ENCODE measurements around the gene COX7A1.
A peak's percentile ranks its signal among the peaks of the same experiment; 100 is the strongest.
"Not testable (repeated sequence)": the region's sequence is repeated elsewhere in the genome, so short reads cannot be mapped to it uniquely, and the experiment has no call there.

Gene COX7A1

DNA sequence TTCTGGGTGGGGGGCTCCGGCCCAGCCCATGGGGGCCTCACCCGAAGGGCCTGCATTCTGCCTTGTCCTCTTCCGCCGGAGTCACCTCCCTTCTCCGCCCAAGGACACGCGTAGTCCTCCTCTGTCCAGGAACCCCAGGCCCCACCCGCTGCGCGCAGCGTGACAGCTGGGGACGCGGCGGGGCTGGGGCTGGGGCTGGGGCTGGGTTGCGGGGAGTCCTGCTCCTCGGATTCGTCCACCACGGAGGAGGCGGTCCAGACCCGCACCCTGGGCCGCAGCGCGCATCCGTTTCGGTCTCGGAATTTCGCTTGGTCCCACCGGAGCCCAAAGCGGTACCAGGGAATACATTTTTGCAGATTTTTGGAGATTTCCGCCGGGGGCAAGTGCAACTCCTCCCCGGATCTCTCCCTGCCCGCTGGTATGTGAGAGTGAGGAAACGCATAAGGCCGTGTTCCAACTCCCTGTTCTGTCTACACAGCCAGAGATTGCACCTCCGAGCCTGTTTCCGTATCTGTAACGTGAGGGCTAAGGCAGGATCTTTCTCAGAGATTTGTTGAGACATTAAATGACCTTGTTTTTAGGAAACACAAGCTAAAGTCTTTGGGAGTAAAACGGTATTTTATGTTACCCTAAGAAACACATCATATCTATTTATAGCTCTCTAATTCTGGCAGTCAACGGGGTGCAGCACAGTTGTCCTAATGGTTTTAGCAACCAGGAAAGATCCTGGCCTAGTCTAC lies at the start of gene COX7A1:
Gene COX7A1, minus strand, starts transcription at position 96 of the 740 bp plus-strand sequence. Its CDS starts 40 bp downstream, at position 56.
- no peak for DNase-seq

- no peak for DNase-seq
These were observed 49.4 kb upstream of the COX7A1 start for GRCh38 chr19:36201684-36202083.

DNA sequence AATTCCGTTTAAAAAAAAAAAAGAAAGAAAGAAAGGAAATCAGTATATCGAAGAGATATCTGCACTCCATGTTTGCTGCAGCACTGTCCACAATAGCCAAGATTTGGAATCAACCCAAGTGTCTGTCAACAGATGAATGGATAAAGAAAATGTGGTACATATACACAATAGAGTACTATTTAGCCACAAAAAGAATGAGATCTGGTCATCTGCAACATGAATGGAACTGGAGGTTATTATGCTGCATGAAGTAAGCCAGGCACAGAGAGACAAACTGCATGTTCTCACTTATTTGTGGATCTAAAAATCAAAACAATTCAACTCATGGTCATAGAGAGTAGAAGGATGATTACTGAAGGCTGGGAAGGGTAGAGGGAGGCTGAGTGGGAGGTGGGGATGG lies 45.9 kb upstream of the COX7A1 start:
- DNase-seq: peak; percentile 84

- DNase-seq: no peak
These were observed 44.0 kb upstream of the COX7A1 start for GRCh38 chr19:36196249-36196648.

GRCh38 chr19:36186722-36187121 lies 34.5 kb upstream of the COX7A1 start:
- not testable (repeated sequence) for DNase-seq

DNA sequence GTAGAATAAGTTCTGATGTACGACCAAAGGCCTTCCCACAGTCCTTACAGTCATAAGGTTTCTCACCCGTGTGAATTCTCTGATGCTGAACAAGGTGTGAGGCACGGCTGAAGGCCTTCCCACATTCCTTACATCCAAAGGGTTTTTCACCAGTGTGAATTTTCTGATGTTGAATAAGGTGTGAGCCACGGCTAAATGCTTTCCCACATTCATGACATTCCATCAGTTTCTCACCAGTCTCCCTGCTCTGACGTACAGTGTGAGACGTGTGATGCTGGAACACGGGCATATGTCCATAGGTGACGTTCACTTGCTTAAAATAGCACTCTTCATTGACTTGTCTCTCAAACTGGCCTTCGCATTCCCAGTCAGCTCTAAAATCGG lies 31.0 kb upstream of the COX7A1 start:
- DNase-seq: no peak

DNA sequence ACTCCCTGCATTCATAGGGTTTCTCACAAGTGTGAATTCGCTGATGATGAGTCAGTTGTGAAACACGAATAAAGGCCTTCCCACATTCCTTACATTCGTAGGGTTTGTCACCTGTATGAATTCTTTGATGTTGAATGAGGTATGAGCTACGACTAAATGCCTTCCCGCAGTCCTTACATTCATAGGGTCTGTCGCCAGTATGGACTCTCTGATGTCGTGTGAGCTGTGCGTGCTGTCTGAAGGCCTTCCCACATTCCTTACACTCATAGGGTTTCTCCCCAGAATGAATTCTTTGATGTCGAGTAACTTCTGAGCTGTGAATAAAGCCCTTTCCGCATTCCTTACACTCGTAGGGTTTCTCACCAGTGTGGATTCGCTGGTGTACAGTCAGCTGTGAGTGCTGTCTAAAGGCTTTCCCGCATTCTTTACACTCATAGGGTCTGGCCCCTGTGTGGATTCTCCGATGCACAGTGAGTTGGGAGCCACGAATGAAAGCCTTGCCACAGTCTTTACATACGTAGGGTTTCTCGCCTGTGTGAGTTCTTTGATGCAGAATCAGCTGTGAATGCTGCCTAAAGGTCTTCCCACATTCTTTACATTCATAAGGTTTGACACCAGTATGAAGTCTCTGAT lies 30.5 kb upstream of the COX7A1 start:
- no peak for DNase-seq

GRCh38 chr19:36179077-36179476 lies 26.8 kb upstream of the COX7A1 start:
- DNase-seq: not testable (repeated sequence)

DNA sequence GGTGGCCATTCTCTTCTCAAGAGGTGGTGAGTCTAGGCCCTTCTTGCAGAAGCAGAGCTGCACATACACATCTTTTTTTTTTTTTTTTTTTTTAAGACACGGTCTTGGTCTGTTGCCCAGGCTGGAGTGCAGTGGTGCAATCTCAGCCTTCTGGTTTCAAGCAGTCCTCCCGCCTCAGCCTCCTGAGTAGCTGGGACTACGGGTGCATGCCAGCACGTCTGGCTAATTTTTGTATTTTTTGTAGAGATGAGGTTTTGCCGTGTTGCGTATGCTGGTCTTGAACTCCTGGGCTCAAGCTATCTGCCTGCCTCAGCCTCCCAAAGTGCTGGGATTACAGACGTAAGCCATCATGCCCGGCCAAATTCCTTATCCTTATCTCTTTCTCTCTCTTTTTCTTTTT lies 21.6 kb upstream of the COX7A1 start:
- DNase-seq: not testable (repeated sequence)

DNA sequence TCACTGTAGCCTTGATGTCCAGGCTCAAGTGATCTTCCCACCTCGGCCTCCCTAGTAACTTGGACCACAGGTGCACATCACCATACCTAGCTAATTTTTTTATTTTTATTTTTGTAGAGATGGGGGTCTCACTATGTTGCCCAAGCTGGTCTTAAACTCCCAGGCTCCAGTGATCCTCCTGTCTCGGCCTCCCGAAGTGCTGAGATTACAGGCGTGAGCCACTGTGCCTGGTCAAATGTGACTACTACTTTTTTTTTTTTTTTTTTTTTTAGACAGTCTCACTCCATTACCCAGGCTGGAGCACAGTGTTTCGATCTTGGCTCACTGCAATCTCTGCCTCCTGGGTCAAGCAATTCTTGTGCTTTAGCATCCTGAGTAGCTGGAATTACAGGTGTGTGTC lies 20.6 kb upstream of the COX7A1 start:
- DNase-seq: no peak

GRCh38 chr19:36169084-36169760 lies 17.0 kb upstream of the COX7A1 start:
- DNase-seq: no peak

DNA sequence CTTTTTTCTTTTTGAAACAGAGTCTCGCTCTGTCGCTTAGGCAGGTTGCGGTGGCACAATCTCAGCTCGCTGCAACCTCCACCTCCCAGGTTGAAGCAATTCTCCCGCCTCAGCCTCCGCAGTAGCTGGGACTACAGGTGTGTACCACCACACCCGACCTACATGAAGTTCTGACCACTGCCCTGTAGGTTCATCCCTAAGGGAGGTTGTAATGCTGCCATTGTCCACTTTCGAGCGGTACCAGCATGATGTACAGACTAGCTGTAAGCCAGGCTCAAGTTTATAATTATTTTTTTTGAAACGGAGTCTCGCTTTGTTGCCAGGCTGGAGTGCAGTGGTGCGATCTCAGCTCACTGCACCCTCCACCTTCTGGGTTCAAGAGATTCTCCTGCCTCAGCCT lies 11.6 kb upstream of the COX7A1 start:
- no peak for DNase-seq

DNA sequence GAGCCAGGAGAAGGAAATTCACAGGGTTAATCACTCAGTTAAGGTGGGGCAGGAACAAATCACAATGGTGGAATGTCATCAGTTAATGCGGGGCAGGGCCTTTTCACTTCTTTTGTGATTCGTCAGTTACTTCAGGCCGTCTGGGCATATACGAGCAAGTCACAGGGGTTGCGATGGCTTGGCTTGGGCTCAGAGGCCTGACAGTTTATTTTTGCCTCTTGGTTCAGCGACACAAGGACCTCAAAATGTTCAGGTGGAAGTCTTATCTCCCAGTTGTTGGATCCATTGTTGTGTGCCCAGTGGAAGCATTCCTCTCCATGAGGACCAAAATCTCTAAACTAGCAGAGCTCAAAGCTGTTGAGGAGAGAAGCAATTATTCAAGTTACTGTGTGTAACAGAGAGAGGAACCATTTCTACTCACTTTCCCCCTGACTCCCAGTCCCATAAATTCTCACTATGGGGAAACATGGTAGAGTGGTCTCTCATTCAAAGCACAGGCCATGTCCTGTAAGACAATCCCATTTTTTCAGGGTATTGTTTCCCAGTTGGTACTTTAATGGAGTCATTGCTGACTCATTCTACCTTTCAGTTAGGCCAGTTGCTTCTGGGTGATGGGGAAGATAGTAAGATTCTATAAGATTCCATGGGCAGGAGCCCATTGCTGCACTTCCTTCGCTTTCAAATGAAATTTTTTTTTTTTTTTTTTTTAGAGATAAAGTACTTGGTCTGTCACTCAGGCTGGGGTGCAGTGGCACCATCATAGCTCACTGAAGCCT lies 8.8 kb upstream of the COX7A1 start:
- DNase-seq: no peak

GRCh38 chr19:36153126-36153525 lies 879 bp upstream of the COX7A1 start:
- DNase-seq: no peak

DNA sequence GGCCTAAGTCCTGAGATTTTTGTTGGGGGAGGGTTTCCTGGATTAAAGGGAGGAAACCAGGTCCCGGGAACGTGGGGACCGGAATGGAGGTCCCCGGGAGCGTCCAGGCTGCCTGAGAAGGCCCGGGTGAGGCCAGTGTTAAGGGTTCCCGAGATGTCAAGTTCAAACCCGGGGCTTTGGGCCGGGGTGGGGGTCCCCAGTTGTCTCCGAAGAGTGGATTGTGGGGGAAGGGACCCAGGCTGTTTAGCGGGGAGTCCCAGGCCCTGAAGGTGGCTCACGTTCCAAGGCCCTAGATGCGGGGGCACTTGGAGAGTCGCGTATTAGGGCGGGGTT lies 262 bp downstream of the COX7A1 start:
- DNase-seq: no peak

DNA sequence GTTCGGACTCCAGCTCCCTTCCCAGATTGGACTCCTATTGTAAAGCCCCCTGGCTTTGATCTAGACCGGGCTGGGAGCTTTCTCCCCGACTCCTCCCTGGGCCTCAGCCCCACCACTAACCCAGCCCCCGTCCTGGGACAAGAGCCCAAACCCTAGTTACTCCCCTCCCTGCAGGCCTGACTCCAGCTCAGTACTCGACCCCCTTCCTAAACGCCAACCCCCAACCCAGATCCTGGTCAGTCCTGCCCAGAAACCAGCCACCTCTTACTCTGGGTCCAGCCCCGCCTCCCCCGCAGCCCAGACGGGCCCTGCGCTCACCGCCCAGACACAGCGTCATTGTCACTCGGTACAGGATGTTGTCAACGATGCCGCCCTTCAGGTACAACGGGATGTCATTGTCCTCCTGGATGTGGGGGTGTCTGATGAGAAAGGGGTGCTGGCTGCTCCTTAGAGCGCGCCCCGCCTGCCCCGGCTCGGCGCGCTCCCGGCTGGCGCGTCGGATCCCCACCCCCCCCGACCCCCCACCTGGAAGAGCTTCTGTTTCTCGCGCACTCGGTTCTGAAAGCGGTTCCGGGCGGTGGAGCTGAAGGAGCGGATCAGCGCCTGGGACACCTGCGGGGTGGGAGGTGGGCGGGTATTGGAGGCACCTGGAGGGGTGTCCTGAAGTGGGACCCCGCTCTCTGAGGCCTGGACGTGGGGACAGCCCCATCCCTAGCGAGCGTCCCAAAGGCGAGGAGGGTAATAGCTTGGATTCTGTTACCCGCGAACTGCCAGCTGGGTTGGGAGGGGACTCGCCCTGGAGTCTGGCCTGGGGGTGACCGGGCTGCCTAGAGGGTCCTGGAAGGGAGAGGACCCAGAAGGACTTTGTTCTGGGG lies 866 bp downstream of the COX7A1 start:
- no peak for DNase-seq

- no peak for DNase-seq
These were observed 1.7 kb downstream of the COX7A1 start for GRCh38 chr19:36150586-36150985.

- DNase-seq: no peak
These were observed 2.4 kb downstream of the COX7A1 start for GRCh38 chr19:36149673-36150406.

- DNase-seq: no peak
These were observed 7.6 kb downstream of the COX7A1 start for GRCh38 chr19:36144624-36145023.

DNA sequence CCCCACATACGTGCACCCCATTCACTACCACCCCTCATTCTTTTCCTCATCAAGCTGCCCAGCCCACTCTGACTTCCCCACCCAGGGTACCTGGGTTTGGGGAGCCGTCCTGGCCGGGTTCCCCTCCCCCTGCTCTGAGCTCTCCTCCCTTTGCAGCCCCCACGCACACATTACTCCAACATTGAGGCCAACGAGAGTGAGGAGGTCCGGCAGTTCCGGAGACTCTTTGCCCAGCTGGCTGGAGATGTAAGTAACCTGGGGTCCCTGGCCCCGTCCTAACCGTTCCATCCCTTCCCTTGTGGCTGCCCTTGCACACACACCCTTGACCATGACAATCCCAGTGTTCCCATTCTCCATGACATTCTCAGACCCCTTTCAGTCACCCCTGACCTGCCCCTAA lies 9.8 kb downstream of the COX7A1 start:
- DNase-seq: no peak

- no peak for DNase-seq
These were observed 10.2 kb downstream of the COX7A1 start for GRCh38 chr19:36142046-36142445.
